ENCODE results near the gene HAUS3.
"Not testable (repeated sequence)": the region's sequence is repeated elsewhere in the genome, so short reads cannot be mapped to it uniquely, and the experiment has no call there.

HAUS3 gene

GRCh38 chr4:2275546-2276251 lies 33.8 kb upstream of the HAUS3 start:
- DNase-seq: no peak

- not testable (repeated sequence) for DNase-seq
These were observed 33.1 kb upstream of the HAUS3 start for GRCh38 chr4:2275044-2275397.

- no peak for DNase-seq
These were observed 32.6 kb upstream of the HAUS3 start for GRCh38 chr4:2274320-2275043.

- no peak for DNase-seq
These were observed 31.9 kb upstream of the HAUS3 start for GRCh38 chr4:2273657-2274319.

- DNase-seq: no peak
These were observed 31.3 kb upstream of the HAUS3 start for GRCh38 chr4:2273221-2273620.

- DNase-seq: no peak
These were observed 30.9 kb upstream of the HAUS3 start for GRCh38 chr4:2272828-2273120.

- DNase-seq: no peak
These were observed 30.3 kb upstream of the HAUS3 start for GRCh38 chr4:2272026-2272827.

GRCh38 chr4:2271279-2272025 lies 29.5 kb upstream of the HAUS3 start:
- no peak for DNase-seq

GRCh38 chr4:2270341-2271165 lies 28.6 kb upstream of the HAUS3 start:
- DNase-seq: no peak

- DNase-seq: no peak
These were observed 27.8 kb upstream of the HAUS3 start for GRCh38 chr4:2269618-2270163.

GRCh38 chr4:2269206-2269531 lies 27.2 kb upstream of the HAUS3 start:
- no peak for DNase-seq

- no peak for DNase-seq
These were observed 26.7 kb upstream of the HAUS3 start for GRCh38 chr4:2268357-2269205.

- DNase-seq: no peak
These were observed 25.9 kb upstream of the HAUS3 start for GRCh38 chr4:2267841-2268240.

GRCh38 chr4:2267320-2267811 lies 25.4 kb upstream of the HAUS3 start:
- no peak for DNase-seq

- no peak for DNase-seq
These were observed 24.9 kb upstream of the HAUS3 start for GRCh38 chr4:2266821-2267220.

GRCh38 chr4:2266181-2266580 lies 24.3 kb upstream of the HAUS3 start:
- DNase-seq: no peak

GRCh38 chr4:2265113-2266110 lies 23.5 kb upstream of the HAUS3 start:
- DNase-seq: no peak

- no peak for DNase-seq
These were observed 22.6 kb upstream of the HAUS3 start for GRCh38 chr4:2264481-2265041.

- no peak for DNase-seq
These were observed 22.0 kb upstream of the HAUS3 start for GRCh38 chr4:2263926-2264321.

Measured in activated effector memory CD4-positive, alpha-beta T cell treated with Interleukin-2 at 50 U/mL for 16 hours (primary cell).